HG03378 (cell line): ENCODE measurements around the gene C10orf90.
"Not testable (repeated sequence)": the region's sequence is repeated elsewhere in the genome, so short reads cannot be mapped to it uniquely, and the experiment has no call there.

Experiments used
- ATAC-seq: cut with Tn5 transposase; IDR thresholded peaks from one replicate; pipeline ENCODE4 v1.9.1; 2021; ENCODE audit warnings: mild to moderate bottlenecking, moderate library complexity; ENCODE audit not compliant: unreplicated experiment

C10orf90 gene

DNA sequence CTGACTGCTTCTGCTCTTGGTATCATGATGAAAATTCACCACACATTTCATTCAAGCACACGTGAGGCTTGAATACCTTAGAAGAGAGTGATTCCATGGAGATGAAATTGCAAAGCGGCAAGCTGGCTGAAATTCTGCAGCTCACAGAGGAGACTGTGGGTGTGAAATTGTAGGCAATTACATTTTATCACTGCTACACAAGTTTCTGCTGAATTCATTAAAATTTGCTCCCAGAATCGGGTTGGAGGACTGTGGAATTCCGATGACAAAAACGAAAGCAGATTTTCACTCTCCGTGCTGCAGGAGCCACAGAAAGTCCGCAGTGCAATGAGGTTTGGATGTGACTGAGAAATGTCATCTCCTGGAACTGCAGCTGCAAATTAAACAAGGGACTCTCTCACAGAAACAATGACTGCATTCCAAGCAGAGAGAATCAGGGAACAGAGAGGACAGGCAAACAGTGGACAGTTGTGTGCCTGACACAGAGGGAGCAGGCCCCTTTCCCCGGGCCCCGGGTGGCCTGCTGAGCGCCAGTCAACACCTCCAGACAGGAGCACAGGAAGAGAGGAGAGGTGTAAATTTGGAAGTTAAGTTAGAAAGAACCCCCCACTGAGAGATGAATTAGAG, 109.1 kb downstream of the C10orf90 start:
- ATAC-seq = no peak

DNA sequence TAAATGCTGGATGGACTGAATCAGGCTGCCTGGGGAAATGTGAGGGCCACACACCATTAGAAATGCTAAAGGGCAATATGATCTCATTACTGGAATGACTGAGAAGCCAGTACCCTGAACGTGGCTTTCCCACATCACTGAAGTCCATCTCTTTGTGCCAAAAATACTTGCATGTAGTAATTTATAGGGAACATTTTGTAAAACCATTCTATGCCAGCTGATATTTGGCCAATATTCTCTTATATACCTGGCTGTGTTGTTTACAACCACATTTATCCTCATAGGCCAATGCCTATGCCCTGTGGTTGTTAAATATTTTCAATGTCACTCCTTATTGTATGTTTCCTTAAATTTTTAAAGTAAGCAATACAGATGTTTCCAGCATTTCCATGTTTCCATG, 111.6 kb downstream of the C10orf90 start:
- ATAC-seq = no peak

DNA sequence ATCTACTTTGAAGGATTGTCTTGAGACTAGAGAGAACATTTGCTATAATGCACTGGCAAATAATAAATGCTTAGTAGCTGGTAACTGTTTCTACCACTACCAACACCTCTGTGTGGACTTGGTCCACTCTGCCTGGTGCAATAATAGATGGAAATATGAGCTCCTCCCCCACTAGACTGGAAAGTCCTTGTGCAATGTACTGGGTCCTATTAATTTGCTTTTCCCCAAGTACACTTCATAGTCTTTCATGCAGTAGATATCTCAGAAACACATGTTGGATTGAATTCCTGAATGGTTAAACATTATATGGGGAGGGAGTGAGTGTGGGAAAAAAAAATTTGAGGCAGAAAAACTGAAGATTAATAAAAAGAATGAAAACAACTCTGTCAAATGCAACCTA, 119.3 kb downstream of the C10orf90 start:
- ATAC-seq = no peak

GRCh38 chr10:126550586-126550985, 119.9 kb downstream of the C10orf90 start:
- ATAC-seq = not testable (repeated sequence)

GRCh38 chr10:126549344-126549743, 121.1 kb downstream of the C10orf90 start:
- ATAC-seq = no peak

DNA sequence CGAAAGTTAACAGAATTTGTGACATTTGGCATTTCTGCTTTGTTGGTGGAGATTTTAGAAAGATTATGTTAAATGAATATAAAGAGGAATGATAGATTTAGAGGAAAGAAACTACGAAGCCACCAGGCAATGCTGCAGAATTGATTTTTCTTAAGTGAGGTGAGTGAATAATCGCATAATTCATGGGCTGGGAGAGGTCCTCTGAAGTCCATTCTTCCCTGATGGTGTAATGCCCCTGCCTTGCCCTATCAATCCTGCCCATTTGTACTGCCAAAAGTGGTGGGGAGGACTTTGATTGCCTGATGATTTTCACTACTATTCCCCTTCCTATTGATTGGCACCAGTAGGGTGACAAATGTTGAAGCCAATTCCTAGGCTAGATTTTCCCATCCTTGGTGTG, 125.9 kb downstream of the C10orf90 start:
- no peak for ATAC-seq

GRCh38 chr10:126538439-126539135, 131.9 kb downstream of the C10orf90 start:
- ATAC-seq = no peak

GRCh38 chr10:126536656-126537055, 133.8 kb downstream of the C10orf90 start:
- no peak for ATAC-seq

DNA sequence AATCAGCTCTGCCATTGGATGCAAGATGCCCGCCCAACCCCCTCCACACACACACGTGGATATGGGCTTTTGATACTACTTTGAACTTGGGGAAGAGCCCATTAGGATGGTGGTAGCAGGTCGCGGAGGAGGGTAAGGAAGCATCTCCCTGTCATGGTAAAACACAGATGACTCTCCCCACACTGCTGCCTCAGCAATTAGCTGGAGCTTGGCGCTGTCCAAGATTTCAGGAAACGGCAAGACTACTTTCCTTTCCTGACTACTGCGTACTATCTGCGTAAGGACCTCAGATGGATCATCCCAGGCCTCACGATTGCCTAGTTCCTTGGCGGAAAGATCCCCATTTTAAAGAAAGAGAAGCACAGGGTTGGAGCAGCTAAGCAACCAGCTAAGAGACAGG, 134.3 kb downstream of the C10orf90 start:
- ATAC-seq = no peak

- no peak for ATAC-seq
These were observed 136.8 kb downstream of the C10orf90 start for GRCh38 chr10:126533644-126534043.

GRCh38 chr10:126528315-126528835, 142.1 kb downstream of the C10orf90 start:
- ATAC-seq = no peak

DNA sequence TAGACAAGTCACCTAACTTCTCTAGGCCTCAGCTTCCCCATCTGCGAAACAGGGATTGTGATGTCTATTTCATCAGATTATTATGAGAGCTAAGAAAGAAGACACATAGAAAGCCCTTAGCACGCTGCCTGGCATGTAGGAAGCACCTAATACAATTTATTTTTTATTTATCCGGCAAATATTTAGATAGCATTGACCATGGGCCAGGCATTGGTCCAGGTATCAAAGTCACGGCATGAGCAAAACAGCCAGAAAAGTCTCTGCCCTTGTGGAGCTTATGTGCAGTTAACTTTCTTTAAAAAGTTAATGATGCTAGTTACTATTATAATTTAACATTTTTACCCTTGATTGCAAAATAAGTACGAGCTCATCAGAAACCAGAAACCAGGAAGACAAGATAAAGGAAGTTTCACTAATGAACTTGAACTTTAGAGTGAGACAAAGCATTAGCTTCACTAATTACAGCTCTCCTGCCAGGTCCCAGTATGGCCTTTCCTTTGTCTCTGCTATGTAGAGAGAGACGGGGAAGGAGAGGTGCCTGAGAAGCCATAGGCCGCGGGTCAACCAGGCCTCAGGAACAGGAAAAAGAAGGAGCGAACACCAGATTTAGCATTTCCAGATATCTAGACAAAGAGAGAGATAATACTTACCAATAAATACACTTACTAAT, 142.7 kb downstream of the C10orf90 start:
- no peak for ATAC-seq

DNA sequence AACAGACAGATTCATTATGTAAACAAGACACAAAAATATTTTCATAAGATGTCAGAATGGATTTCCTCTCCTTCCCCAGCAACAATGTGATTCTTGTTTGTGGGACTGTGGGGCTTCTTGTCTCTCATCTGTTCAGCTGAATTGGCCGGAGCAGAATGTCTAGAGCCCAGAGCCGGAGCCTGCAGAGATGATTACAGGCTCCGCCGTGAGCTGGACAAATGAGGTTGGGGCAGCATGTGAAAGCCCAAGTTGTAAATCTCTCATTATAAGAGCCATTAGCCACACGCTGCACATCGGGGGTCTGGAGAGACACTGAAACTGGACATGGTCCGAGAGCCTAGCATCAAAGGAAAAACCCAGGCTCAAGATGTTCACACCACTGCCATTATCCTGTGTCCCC, 145.2 kb downstream of the C10orf90 start:
- no peak for ATAC-seq

- no peak for ATAC-seq
These were observed 146.0 kb downstream of the C10orf90 start for GRCh38 chr10:126524526-126524925.

- ATAC-seq = no peak
These were observed 147.4 kb downstream of the C10orf90 start for GRCh38 chr10:126523071-126523470.

- ATAC-seq = no peak
These were observed 149.1 kb downstream of the C10orf90 start for GRCh38 chr10:126521399-126521798.

DNA sequence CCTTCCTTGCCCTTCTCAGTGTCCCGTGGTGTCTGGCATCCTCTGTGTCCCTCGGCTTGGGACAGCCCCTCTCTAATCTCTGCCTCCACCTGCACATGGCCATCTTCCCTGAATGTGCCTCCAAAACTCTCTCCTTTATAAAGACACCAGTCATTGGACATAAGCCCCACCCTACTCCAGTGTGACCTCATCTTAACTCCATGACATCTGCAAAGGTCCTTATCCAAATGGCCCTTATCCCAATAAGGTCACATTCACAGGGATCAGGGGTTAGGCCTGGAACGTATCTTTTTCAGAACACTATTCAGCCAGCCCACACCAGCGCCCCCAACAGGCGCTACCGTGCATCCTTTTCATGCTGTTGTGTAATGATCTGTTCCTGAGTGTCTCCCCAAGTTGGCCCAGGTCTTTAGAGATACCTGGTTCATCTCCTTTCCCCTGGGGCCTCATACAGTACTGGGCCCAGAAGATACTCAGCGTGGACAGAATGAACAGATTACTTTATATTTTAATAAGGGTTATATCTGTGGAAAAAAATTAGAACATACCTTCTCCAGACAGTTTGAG, 149.7 kb downstream of the C10orf90 start:
- no peak for ATAC-seq

DNA sequence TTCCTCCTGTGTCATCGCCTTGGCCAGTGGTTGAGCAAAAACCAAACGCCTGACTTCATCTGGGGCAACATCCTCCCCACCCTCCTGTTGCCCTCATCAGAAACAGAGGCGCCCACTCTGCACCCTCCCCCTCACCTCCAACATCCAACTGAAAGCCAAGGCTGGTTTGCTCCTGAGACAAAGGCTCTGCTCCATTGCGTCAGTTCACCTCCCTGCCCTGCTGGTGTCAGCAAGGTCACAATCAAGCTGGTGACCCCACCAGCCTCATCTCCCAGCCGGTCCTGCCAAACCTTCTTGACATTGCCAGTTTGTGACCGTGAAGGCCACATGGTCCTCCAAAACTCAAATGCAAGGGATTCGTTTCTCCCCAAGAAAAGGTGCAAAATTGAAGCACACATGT, 150.5 kb downstream of the C10orf90 start:
- no peak for ATAC-seq

DNA sequence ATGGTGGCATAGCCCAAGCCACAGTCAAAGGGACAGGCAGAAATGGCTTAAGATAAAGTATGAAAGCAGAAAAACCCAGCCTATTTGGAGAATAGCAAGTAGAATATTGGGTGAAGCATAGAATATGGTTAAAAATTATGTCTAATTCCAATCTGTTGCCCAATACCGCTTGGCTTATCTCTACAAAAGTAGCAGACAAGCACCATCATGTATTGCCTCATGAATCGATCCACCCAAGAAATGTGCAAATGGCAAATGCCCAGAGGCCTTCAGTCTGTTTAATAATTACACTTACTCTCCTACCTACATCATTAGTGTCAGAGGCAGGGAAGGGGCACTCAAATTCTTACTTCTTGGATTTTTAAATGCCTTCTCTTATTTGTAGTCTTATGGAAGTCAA, 151.3 kb downstream of the C10orf90 start:
- ATAC-seq = no peak

- ATAC-seq = no peak
These were observed 152.0 kb downstream of the C10orf90 start for GRCh38 chr10:126518218-126519080.

GRCh38 chr10:126516515-126516914, 154.0 kb downstream of the C10orf90 start:
- ATAC-seq = no peak
